CD4-positive, alpha-beta T cell (primary cell): ENCODE data around the gene TPTE2. TPM values are rescaled to one million over a fixed set of nuclear protein-coding genes. Genes with fewer than 3 reads are reported as not detected.
"Not testable (repeated sequence)": the region's sequence is repeated elsewhere in the genome, so short reads cannot be mapped to it uniquely, and the experiment has no call there.

Experiments used
- ATAC-seq: fragments of 200-7000 bp; cut with Tn5 transposase; one replicate; pipeline ENCODE4 v1.10.0; 2022; ENCODE audit warnings: mild to moderate bottlenecking; ENCODE audit not compliant: poor library complexity
- CTCF ChIA-PET: fragments of 350-600 bp; sonication (Branson Sonifier 250); formaldehyde crosslinking; loops from one replicate; lab custom pipeline; 2021; ENCODE audit warnings: antibody characterized with exemption, inconsistent platforms; lab: Charles Lee
- POLR2A ChIA-PET: fragments of 350-600 bp; sonication (Branson Sonifier 250); formaldehyde crosslinking; loops from one replicate; lab custom pipeline; 2021; ENCODE audit warnings: antibody characterized with exemption, inconsistent platforms; lab: Charles Lee
- DNase-seq, 14 experiments: peaks; one replicate each; pipeline ENCODE4 v3.0.0-alpha.2; 2013 to 2020; ENCODE audit warnings: mixed read lengths in 2 of 14
- H3K27ac ChIP-seq, 2 donors: one replicate each; pipeline versions ENCODE4 v1.5.1 to v1.7.0; 2013; ENCODE audit warnings: low read length in 2 of 2, low read depth in 1 of 2, mild to moderate bottlenecking in 1 of 2
- H3K27me3 ChIP-seq, 2 experiments: 1 replicate in 1 of 2; 2 replicates in 1 of 2; pipeline versions ENCODE4 v1.6.1 to v1.7.0; 2013; ENCODE audit warnings: low read length in 2 of 2, control low read depth in 1 of 2, mild to moderate bottlenecking in 1 of 2, moderate library complexity in 1 of 2; ENCODE audit not compliant: insufficient read depth in 2 of 2, control insufficient read depth in 1 of 2
- H3K36me3 ChIP-seq: one replicate; pipeline ENCODE4 v1.6.1; 2013; ENCODE audit warnings: low read length, control low read depth; ENCODE audit not compliant: insufficient read depth
- H3K4me1 ChIP-seq: one replicate; pipeline ENCODE4 v1.6.1; 2013; ENCODE audit warnings: low read length, control low read depth; ENCODE audit not compliant: insufficient read depth
- H3K4me3 ChIP-seq: one replicate; pipeline ENCODE4 v1.5.1; 2013; ENCODE audit warnings: mild to moderate bottlenecking, low read length, moderate library complexity
- H3K9me3 ChIP-seq, 2 experiments: 1 replicate in 1 of 2; 2 replicates in 1 of 2; pipeline versions ENCODE4 v1.6.1 to v1.7.0; 2013; ENCODE audit warnings: low read length in 2 of 2, mild to moderate bottlenecking in 2 of 2, control low read depth in 1 of 2, moderate library complexity in 1 of 2; ENCODE audit not compliant: control insufficient read depth in 1 of 2, insufficient read depth in 1 of 2
- H3K27ac Mint-ChIP-seq: one replicate; pipeline ENCODE4 v1.8.0; 2020; ENCODE audit warnings: mixed read lengths
- H3K27me3 Mint-ChIP-seq: one replicate; pipeline ENCODE4 v1.8.0; 2021; ENCODE audit warnings: mixed read lengths
- H3K36me3 Mint-ChIP-seq: one replicate; pipeline ENCODE4 v1.8.0; 2021; ENCODE audit warnings: low read depth, mixed read lengths
- H3K4me1 Mint-ChIP-seq: one replicate; pipeline ENCODE4 v1.8.0; 2021; ENCODE audit warnings: low read depth, mixed read lengths
- H3K4me3 Mint-ChIP-seq: one replicate; pipeline ENCODE4 v1.8.0; 2020; ENCODE audit warnings: mild to moderate bottlenecking, mixed read lengths
- H3K9me3 Mint-ChIP-seq: one replicate; pipeline ENCODE4 v1.8.0; 2020; ENCODE audit warnings: mixed read lengths
- intact Hi-C, 2 experiments: fragments of 100-400 bp; cut with DNase I in 1 of 2; cut with micrococcal nuclease in 1 of 2; formaldehyde crosslinking; loops; one replicate each; pipeline versions ENCODE4 v1.15.1 to v1.9.0; 2023 to 2025; cut with DNase I, micrococcal nuclease
- total RNA-seq, 174 experiments: library from RNA in 2 of 174; stranded (reverse) in 2 of 174; gene quantifications; one replicate each; pipeline ENCODE4 v1.2.3 and lab custom pipeline; 2021 to 2026
- TF ChIP-seq, protein P1 (sequence below): fragments of 200-600 bp; IDR thresholded peaks from one replicate; pipeline ENCODE4 v1.8.0; 2022; ENCODE audit warnings: antibody characterized with exemption, mild to moderate bottlenecking

The TPTE2 gene
- total RNA-seq, 2 experiments from 2014 or later, result 0.14 TPM; not detected in 1

DNA sequence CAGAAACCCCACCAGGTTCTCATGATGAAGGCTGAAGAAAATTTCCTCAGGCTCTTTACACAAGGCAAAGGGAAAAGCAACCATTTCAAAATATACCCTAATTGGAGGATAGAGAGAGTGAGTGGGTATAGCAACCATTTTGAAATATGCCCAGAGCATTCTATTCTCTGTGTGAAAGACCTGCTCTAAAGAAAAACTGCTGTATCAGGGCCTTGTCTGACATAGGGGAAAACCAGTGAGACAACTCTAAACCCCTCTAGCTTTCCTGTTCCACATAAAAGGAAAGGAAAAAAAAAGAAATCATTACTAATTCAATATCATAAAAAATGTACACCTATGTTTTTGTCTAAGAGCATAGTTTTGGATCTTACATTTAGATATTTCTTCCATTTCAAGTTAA is 42.3 kb downstream of the TPTE2 start:
- H3K27me3 ChIP-seq, result no peaks in the 10 kb centered on the region
- Mint-ChIP-seq H3K36me3 (no peaks in the 10 kb centered on the region), H3K4me3 (no peak overlapping the region), H3K27me3 (no peaks in the 10 kb centered on the region), H3K4me1 (peaks cover 14% of the 10 kb centered on the region), H3K9me3 (no peaks in the 10 kb centered on the region), H3K27ac (no peak overlapping the region)
- TF ChIP-seq, protein P1, sequence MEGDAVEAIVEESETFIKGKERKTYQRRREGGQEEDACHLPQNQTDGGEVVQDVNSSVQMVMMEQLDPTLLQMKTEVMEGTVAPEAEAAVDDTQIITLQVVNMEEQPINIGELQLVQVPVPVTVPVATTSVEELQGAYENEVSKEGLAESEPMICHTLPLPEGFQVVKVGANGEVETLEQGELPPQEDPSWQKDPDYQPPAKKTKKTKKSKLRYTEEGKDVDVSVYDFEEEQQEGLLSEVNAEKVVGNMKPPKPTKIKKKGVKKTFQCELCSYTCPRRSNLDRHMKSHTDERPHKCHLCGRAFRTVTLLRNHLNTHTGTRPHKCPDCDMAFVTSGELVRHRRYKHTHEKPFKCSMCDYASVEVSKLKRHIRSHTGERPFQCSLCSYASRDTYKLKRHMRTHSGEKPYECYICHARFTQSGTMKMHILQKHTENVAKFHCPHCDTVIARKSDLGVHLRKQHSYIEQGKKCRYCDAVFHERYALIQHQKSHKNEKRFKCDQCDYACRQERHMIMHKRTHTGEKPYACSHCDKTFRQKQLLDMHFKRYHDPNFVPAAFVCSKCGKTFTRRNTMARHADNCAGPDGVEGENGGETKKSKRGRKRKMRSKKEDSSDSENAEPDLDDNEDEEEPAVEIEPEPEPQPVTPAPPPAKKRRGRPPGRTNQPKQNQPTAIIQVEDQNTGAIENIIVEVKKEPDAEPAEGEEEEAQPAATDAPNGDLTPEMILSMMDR, result no peak
- no peaks in the 10 kb centered on the region for H3K4me1 ChIP-seq
- ChIA-PET CTCF (no interaction called here), POLR2A (no interaction called here)
- DNase-seq (no peak), ATAC-seq (no peak)
- no peaks in the 10 kb centered on the region for H3K36me3 ChIP-seq
- intact Hi-C loops, result no loop called here
- H3K4me3 ChIP-seq, result no peak overlapping the region
- no peak overlapping the region for H3K27ac ChIP-seq
- H3K9me3 ChIP-seq, result no peaks in the 10 kb centered on the region

DNA sequence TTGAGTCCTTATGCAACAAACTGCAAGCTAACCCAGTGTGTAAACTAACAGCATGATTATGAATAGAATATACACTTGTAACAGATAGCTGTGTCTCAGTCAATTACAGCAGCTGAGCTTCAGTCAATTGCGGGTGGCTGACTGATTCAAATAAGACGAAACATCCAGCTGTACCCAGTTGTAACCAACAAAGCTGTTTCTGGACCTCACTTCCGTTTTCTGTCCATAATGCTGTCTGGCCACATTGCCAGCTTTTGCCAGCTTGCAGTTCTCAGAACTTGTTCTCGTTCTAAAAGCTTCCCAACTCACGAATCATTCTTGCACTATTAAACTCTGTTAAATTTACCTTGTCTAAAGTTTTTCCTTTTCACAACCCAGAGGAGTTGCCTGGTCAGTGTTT is 53.7 kb downstream of the TPTE2 start:
- H3K27me3 ChIP-seq, DNase-seq, H3K27ac Mint-ChIP-seq, H3K4me1 Mint-ChIP-seq, H3K9me3 Mint-ChIP-seq, CTCF ChIA-PET, H3K4me3 ChIP-seq, H3K27me3 Mint-ChIP-seq, intact Hi-C loops, POLR2A ChIA-PET, H3K36me3 Mint-ChIP-seq, H3K4me1 ChIP-seq, H3K36me3 ChIP-seq, H3K9me3 ChIP-seq, H3K4me3 Mint-ChIP-seq, ATAC-seq, H3K27ac ChIP-seq: not testable (repeated sequence)

GRCh38 chr13:19460126-19460525 is 101.2 kb downstream of the TPTE2 start:
- POLR2A ChIA-PET, H3K4me3 ChIP-seq, H3K36me3 Mint-ChIP-seq, H3K9me3 Mint-ChIP-seq, H3K4me3 Mint-ChIP-seq, H3K4me1 Mint-ChIP-seq, ATAC-seq, CTCF ChIA-PET, H3K27ac ChIP-seq, H3K27ac Mint-ChIP-seq, H3K4me1 ChIP-seq, DNase-seq, intact Hi-C loops, H3K36me3 ChIP-seq, H3K27me3 ChIP-seq, H3K27me3 Mint-ChIP-seq: not testable (repeated sequence)
- peaks cover 10 to 12% of the 10 kb centered on the region in 2 experiments for H3K9me3 ChIP-seq

- POLR2A ChIA-PET, H3K4me3 Mint-ChIP-seq, CTCF ChIA-PET: not testable (repeated sequence)
Measured at GRCh38 chr13:19439056-19439686, 122.2 kb downstream of the TPTE2 start.

GRCh38 chr13:19437780-19438179 is 123.6 kb downstream of the TPTE2 start:
- ATAC-seq, POLR2A ChIA-PET, H3K4me3 ChIP-seq, H3K9me3 ChIP-seq, H3K9me3 Mint-ChIP-seq, H3K27ac Mint-ChIP-seq, H3K4me1 Mint-ChIP-seq, H3K36me3 Mint-ChIP-seq, intact Hi-C loops, H3K4me3 Mint-ChIP-seq, CTCF ChIA-PET, DNase-seq, H3K36me3 ChIP-seq, H3K27ac ChIP-seq, H3K4me1 ChIP-seq, H3K27me3 Mint-ChIP-seq, H3K27me3 ChIP-seq: not testable (repeated sequence)

More at GRCh38 chr13:19439056-19439686, 122.2 kb downstream of the TPTE2 start:
- H3K27me3 Mint-ChIP-seq, H3K27me3 ChIP-seq, H3K36me3 Mint-ChIP-seq, intact Hi-C loops, H3K36me3 ChIP-seq, ATAC-seq, H3K9me3 ChIP-seq, H3K27ac Mint-ChIP-seq, H3K27ac ChIP-seq, H3K4me1 Mint-ChIP-seq, H3K9me3 Mint-ChIP-seq, H3K4me1 ChIP-seq, H3K4me3 ChIP-seq: not testable (repeated sequence)
- peak in 2 of 14 experiments; percentile 4 to 6 for DNase-seq
- TF ChIP-seq, protein P1, result peak; percentile 22

DNA sequence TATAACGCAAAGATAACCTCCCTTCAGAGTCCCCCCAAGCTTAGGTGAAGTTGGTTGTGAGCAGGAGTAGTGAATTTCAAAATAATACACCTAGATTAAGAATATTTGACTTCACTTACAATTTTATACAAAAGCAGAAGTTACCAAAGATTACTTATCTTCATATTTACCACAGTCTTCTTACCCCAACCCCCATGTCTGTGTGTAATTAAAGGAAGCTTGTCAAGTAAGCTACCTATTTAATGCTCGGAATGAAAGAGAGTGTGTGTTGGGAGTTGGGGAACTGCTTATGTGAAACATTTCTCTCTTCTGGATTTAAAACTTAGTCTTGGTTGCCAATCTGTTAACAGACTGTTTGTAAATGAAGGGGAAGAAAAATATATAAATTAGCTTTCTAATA is 139.1 kb downstream of the TPTE2 start:
- H3K4me3 ChIP-seq, H3K4me3 Mint-ChIP-seq, H3K27me3 Mint-ChIP-seq, H3K36me3 ChIP-seq, H3K27ac Mint-ChIP-seq, intact Hi-C loops, DNase-seq, H3K4me1 Mint-ChIP-seq, H3K9me3 ChIP-seq, H3K4me1 ChIP-seq, POLR2A ChIA-PET, H3K9me3 Mint-ChIP-seq, H3K27ac ChIP-seq, ATAC-seq, CTCF ChIA-PET, H3K36me3 Mint-ChIP-seq, H3K27me3 ChIP-seq: not testable (repeated sequence)
